HepG2 (cell line): ENCODE results near the gene JADE2. TPM values are rescaled to one million over a fixed set of nuclear protein-coding genes. Genes with fewer than 3 reads are reported as not detected.

Experiments
- DRAP1 ChIP-seq: IDR thresholded peaks from 2 replicates; pipeline ENCODE4 v1.6.1; 2016; ENCODE audit warnings: missing genetic modification reagents, missing compliant biosample characterization
- FOXP1 ChIP-seq, 2 experiments: fragments of 450-650 bp in 1 of 2; IDR thresholded peaks; 2 replicates each; pipeline ENCODE4 v1.6.1; 2017 to 2018; ENCODE audit warnings: antibody characterized with exemption in 1 of 2
- KDM3A ChIP-seq: IDR thresholded peaks from 2 replicates; pipeline ENCODE4 v1.6.1; 2018; ENCODE audit warnings: low read depth, missing compliant biosample characterization
- MAFK ChIP-seq, 2 experiments: IDR thresholded peaks in 1 of 2; conservative IDR thresholded peaks in 1 of 2; 2 replicates each; pipeline ENCODE4 v1.6.1; 2011; ENCODE audit warnings: improper control_type of control experiment in 2 of 2, low read length in 2 of 2
- MIXL1 ChIP-seq: IDR thresholded peaks from 2 replicates; pipeline ENCODE4 v1.6.1; 2016
- NFE2L2 ChIP-seq: fragments of 150-350 bp; IDR thresholded peaks from 2 replicates; pipeline ENCODE4 v1.6.1; 2014; ENCODE audit warnings: low read length
- PAXIP1 ChIP-seq: sonication (generic); formaldehyde crosslinking; conservative IDR thresholded peaks from 2 replicates; pipeline ENCODE4 v1.4.0; 2020; ENCODE audit warnings: mild to moderate bottlenecking, missing genetic modification reagents, moderate library complexity
- POLR2AphosphoS5 ChIP-seq: IDR thresholded peaks from 2 replicates; pipeline ENCODE4 v1.6.1; 2012; ENCODE audit warnings: low read depth, low read length
- PRDM10 ChIP-seq: sonication (generic); formaldehyde crosslinking; IDR thresholded peaks from 2 replicates; pipeline ENCODE4 v1.4.0; 2020; ENCODE audit warnings: low read depth, missing genetic modification reagents
- SAP130 ChIP-seq: IDR thresholded peaks from 2 replicates; pipeline ENCODE4 v1.6.1; 2016; ENCODE audit warnings: low read depth
- TGIF2 ChIP-seq: IDR thresholded peaks from 2 replicates; pipeline ENCODE4 v1.6.1; 2016; ENCODE audit warnings: control low read depth, missing compliant biosample characterization
- ZSCAN29 ChIP-seq: sonication (generic); formaldehyde crosslinking; conservative IDR thresholded peaks from 2 replicates; pipeline ENCODE4 v1.4.0; 2020; ENCODE audit warnings: mild to moderate bottlenecking, missing genetic modification reagents
- polyA plus RNA-seq, 8 experiments: library from polyadenylated mRNA; depleted of rRNA in 3 of 8; stranded (reverse) in 7 of 8; unstranded in 1 of 8; fragments of >200 nt; fragmentation: Illumina TruSeq in 4 of 8; extraction: Trizol in 4 of 8; gene quantifications; 2 replicates each; pipeline versions ENCODE4 v1.2.1 to v1.2.3, GENCODE V29; 2011 to 2016; ENCODE audit warnings: low read depth in 4 of 8, missing spikeins in 1 of 8, mixed read lengths in 1 of 8; ENCODE audit not compliant: insufficient read depth in 1 of 8
- total RNA-seq, 5 experiments: library from RNA; depleted of rRNA; stranded (reverse); fragments of >200 nt; fragmentation: Illumina TruSeq; extraction: Trizol; gene quantifications; 2 replicates each; pipeline ENCODE4 v1.2.3, GENCODE V29; 2016; ENCODE audit warnings: low read depth in 1 of 5
- TF ChIP-seq, protein P1 (sequence below): sonication (generic); formaldehyde crosslinking; IDR thresholded peaks from 2 replicates; pipeline ENCODE4 v1.4.0; 2020; ENCODE audit warnings: missing genetic modification reagents, borderline replicate concordance
- TF ChIP-seq, protein P2 (sequence below): IDR thresholded peaks from 2 replicates; pipeline ENCODE4 v1.6.1; 2012; ENCODE audit warnings: low read length, improper control_type of control experiment

The JADE2 gene
- total and polyA plus RNA-seq, 2 of the 13 experiments (the other 11 are each of a cell fraction or from before 2014, with no cell fraction given) = 7.5 to 15.1 TPM

GRCh38 chr5:134592141-134592746, 66.8 kb downstream of the JADE2 start (continued):
- TF ChIP-seq PAXIP1 (CRISPR knock-in tag) = 0 out of 2 replicates have a peak, but pooled peaks have one; percentile 4
- TF ChIP-seq MAFK (conservative IDR thresholded peaks at IDR 0.05 in 1 of 2, IDR thresholded peaks at IDR 0.05 in 1 of 2; ENCODE audit: low read length in 2 of 2) = peak; percentile 60 to 76
- TF ChIP-seq SAP130 (CRISPR knock-in tag) = 0 out of 2 replicates have a peak, but pooled peaks have one; percentile 50
- TF ChIP-seq, protein P1, sequence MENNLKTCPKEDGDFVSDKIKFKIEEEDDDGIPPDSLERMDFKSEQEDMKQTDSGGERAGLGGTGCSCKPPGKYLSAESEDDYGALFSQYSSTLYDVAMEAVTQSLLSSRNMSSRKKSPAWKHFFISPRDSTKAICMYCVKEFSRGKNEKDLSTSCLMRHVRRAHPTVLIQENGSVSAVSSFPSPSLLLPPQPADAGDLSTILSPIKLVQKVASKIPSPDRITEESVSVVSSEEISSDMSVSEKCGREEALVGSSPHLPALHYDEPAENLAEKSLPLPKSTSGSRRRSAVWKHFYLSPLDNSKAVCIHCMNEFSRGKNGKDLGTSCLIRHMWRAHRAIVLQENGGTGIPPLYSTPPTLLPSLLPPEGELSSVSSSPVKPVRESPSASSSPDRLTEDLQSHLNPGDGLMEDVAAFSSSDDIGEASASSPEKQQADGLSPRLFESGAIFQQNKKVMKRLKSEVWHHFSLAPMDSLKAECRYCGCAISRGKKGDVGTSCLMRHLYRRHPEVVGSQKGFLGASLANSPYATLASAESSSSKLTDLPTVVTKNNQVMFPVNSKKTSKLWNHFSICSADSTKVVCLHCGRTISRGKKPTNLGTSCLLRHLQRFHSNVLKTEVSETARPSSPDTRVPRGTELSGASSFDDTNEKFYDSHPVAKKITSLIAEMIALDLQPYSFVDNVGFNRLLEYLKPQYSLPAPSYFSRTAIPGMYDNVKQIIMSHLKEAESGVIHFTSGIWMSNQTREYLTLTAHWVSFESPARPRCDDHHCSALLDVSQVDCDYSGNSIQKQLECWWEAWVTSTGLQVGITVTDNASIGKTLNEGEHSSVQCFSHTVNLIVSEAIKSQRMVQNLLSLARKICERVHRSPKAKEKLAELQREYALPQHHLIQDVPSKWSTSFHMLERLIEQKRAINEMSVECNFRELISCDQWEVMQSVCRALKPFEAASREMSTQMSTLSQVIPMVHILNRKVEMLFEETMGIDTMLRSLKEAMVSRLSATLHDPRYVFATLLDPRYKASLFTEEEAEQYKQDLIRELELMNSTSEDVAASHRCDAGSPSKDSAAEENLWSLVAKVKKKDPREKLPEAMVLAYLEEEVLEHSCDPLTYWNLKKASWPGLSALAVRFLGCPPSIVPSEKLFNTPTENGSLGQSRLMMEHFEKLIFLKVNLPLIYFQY (CRISPR knock-in tag) = no peak
- TF ChIP-seq POLR2AphosphoS5 = no peak
- TF ChIP-seq PRDM10 (CRISPR knock-in tag) = no peak
- peak; percentile 94 for TF ChIP-seq NFE2L2
- TF ChIP-seq MIXL1 (CRISPR knock-in tag) = no peak
- TF ChIP-seq, protein P2, sequence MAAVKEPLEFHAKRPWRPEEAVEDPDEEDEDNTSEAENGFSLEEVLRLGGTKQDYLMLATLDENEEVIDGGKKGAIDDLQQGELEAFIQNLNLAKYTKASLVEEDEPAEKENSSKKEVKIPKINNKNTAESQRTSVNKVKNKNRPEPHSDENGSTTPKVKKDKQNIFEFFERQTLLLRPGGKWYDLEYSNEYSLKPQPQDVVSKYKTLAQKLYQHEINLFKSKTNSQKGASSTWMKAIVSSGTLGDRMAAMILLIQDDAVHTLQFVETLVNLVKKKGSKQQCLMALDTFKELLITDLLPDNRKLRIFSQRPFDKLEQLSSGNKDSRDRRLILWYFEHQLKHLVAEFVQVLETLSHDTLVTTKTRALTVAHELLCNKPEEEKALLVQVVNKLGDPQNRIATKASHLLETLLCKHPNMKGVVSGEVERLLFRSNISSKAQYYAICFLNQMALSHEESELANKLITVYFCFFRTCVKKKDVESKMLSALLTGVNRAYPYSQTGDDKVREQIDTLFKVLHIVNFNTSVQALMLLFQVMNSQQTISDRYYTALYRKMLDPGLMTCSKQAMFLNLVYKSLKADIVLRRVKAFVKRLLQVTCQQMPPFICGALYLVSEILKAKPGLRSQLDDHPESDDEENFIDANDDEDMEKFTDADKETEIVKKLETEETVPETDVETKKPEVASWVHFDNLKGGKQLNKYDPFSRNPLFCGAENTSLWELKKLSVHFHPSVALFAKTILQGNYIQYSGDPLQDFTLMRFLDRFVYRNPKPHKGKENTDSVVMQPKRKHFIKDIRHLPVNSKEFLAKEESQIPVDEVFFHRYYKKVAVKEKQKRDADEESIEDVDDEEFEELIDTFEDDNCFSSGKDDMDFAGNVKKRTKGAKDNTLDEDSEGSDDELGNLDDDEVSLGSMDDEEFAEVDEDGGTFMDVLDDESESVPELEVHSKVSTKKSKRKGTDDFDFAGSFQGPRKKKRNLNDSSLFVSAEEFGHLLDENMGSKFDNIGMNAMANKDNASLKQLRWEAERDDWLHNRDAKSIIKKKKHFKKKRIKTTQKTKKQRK = no peak
- no peak for TF ChIP-seq KDM3A (CRISPR knock-in tag)
- TF ChIP-seq TGIF2 (CRISPR knock-in tag) = peak; percentile 55; the same call in 1 of the 2 replicates
- TF ChIP-seq FOXP1 (IDR thresholded peaks at IDR 0.05) = no peak
- TF ChIP-seq FOXP1 (CRISPR knock-in tag; IDR thresholded peaks at IDR 0.05) = peak; percentile 54
- TF ChIP-seq DRAP1 (CRISPR knock-in tag) = no peak
- TF ChIP-seq ZSCAN29 (CRISPR knock-in tag) = no peak
